ENCODE data around the gene THADA.

The THADA gene

GRCh38 chr2:43262239-43262638 lies 333.6 kb downstream of the THADA start:
- DNase-seq: no peak
- Mint-ChIP-seq H3K27ac (no peak overlapping the region), H3K27me3 (ENCODE audit: low read depth, poor library complexity) (peaks cover 2% of the 10 kb centered on the region), H3K4me3 (no peak overlapping the region), H3K36me3 (ENCODE audit: low read depth) (peaks cover 15% of the 10 kb centered on the region), H3K9me3 (no peaks in the 10 kb centered on the region), H3K4me1 (peaks cover 33% of the 10 kb centered on the region)
- TF ChIP-seq, protein P1, sequence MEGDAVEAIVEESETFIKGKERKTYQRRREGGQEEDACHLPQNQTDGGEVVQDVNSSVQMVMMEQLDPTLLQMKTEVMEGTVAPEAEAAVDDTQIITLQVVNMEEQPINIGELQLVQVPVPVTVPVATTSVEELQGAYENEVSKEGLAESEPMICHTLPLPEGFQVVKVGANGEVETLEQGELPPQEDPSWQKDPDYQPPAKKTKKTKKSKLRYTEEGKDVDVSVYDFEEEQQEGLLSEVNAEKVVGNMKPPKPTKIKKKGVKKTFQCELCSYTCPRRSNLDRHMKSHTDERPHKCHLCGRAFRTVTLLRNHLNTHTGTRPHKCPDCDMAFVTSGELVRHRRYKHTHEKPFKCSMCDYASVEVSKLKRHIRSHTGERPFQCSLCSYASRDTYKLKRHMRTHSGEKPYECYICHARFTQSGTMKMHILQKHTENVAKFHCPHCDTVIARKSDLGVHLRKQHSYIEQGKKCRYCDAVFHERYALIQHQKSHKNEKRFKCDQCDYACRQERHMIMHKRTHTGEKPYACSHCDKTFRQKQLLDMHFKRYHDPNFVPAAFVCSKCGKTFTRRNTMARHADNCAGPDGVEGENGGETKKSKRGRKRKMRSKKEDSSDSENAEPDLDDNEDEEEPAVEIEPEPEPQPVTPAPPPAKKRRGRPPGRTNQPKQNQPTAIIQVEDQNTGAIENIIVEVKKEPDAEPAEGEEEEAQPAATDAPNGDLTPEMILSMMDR (IDR thresholded peaks at IDR 0.05): no peak

DNA sequence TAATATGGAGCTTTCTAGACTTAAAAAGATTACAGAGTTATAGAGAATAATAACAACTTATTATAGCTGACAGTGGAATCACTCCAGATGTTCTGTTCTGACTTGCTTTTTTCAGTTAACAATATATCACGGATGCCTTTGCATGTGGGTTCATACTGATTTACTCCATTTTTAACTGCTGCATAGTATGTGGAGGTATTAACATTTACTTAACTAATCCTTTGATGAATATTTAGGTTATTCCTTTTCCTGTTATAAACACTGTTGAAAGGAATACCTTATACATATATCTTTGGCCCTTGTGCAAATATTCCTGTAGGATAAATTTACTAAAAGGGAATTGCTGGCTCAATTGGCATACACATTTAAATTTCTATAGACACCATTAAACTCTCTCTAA lies 336.3 kb downstream of the THADA start:
- Mint-ChIP-seq H3K36me3 (ENCODE audit: low read depth) (peaks cover 18% of the 10 kb centered on the region), H3K27me3 (ENCODE audit: low read depth, poor library complexity) (peaks cover 8% of the 10 kb centered on the region), H3K4me1 (peaks cover 13% of the 10 kb centered on the region), H3K27ac (no peak overlapping the region), H3K9me3 (no peaks in the 10 kb centered on the region), H3K4me3 (no peak overlapping the region)
- TF ChIP-seq, protein P1 (IDR thresholded peaks at IDR 0.05): no peak
- DNase-seq: no peak

- TF ChIP-seq, protein P1 (IDR thresholded peaks at IDR 0.05): no peak
- no peak overlapping the region for H3K27ac Mint-ChIP-seq
These were observed 337.2 kb downstream of the THADA start for GRCh38 chr2:43258547-43259156.

GRCh38 chr2:43255296-43255910 lies 340.4 kb downstream of the THADA start:
- DNase-seq: no peak

More at GRCh38 chr2:43258547-43259156, 337.2 kb downstream of the THADA start:
- H3K4me3 Mint-ChIP-seq: no peak overlapping the region
- peaks cover 21% of the 10 kb centered on the region for H3K36me3 Mint-ChIP-seq (ENCODE audit: low read depth)
- DNase-seq: no peak
- peaks cover 9% of the 10 kb centered on the region for H3K27me3 Mint-ChIP-seq (ENCODE audit: low read depth, poor library complexity)
- peaks cover 10% of the 10 kb centered on the region for H3K4me1 Mint-ChIP-seq
- no peaks in the 10 kb centered on the region for H3K9me3 Mint-ChIP-seq

GRCh38 chr2:43254331-43254730 lies 341.5 kb downstream of the THADA start:
- Mint-ChIP-seq H3K27me3 (ENCODE audit: low read depth, poor library complexity) (peaks cover 7% of the 10 kb centered on the region), H3K27ac (no peak overlapping the region)
- TF ChIP-seq, protein P1 (IDR thresholded peaks at IDR 0.05): no peak

More at GRCh38 chr2:43255296-43255910, 340.4 kb downstream of the THADA start:
- Mint-ChIP-seq H3K36me3 (ENCODE audit: low read depth) (peaks cover 10% of the 10 kb centered on the region), H3K4me3 (no peak overlapping the region), H3K27me3 (ENCODE audit: low read depth, poor library complexity) (peaks cover 7% of the 10 kb centered on the region), H3K9me3 (no peaks in the 10 kb centered on the region), H3K27ac (peak overlapping the region; percentile 46), H3K4me1 (peaks cover 10% of the 10 kb centered on the region)
- TF ChIP-seq, protein P1 (IDR thresholded peaks at IDR 0.05): no peak

More at GRCh38 chr2:43254331-43254730, 341.5 kb downstream of the THADA start:
- H3K4me3 Mint-ChIP-seq: no peak overlapping the region
- H3K4me1 Mint-ChIP-seq: peaks cover 10% of the 10 kb centered on the region
- H3K9me3 Mint-ChIP-seq: no peaks in the 10 kb centered on the region
- H3K36me3 Mint-ChIP-seq (ENCODE audit: low read depth): peaks cover 15% of the 10 kb centered on the region
- DNase-seq: no peak
